Neural cell (in vitro differentiated cells): ENCODE results near the gene B4GALNT3. TPM values are rescaled to one million over a fixed set of nuclear protein-coding genes. Genes with fewer than 3 reads are reported as not detected.

Source experiments
- H2AFZ ChIP-seq: fragments of 200-600, 300-800 bp; sonication (generic), shearing (Covaris generic); 2 replicates; pipeline ENCODE4 v1.6.0; 2014; ENCODE audit warnings: low read depth, mild to moderate bottlenecking, antibody characterized with exemption, low read length, moderate library complexity
- H3F3A ChIP-seq: fragments of 200-600 bp; shearing (Covaris generic); 2 replicates; pipeline ENCODE4 v1.6.1; 2016; ENCODE audit warnings: mild to moderate bottlenecking, moderate library complexity, mixed read lengths, antibody characterized with exemption, low read length; ENCODE audit not compliant: insufficient read depth, poor library complexity, severe bottlenecking
- H3K27ac ChIP-seq: fragments of 200-600, 300-800 bp; sonication (generic), shearing (Covaris generic); 2 replicates; pipeline ENCODE4 v1.5.1; 2014; ENCODE audit warnings: mild to moderate bottlenecking, low read length, moderate library complexity
- H3K27me3 ChIP-seq: fragments of 300-800, 200-600 bp; sonication (generic), shearing (Covaris generic); 2 replicates; pipeline ENCODE4 v1.6.0; 2014; ENCODE audit warnings: mild to moderate bottlenecking, low read depth, low read length, moderate library complexity; ENCODE audit not compliant: insufficient read depth
- H3K36me3 ChIP-seq: fragments of 300-800, 200-600 bp; sonication (generic), shearing (Covaris generic); 2 replicates; pipeline ENCODE4 v1.5.1; 2014; ENCODE audit warnings: mild to moderate bottlenecking, antibody characterized with exemption, low read length, moderate library complexity; ENCODE audit not compliant: insufficient read depth
- H3K4me2 ChIP-seq: fragments of 300-800, 200-600 bp; sonication (generic), shearing (Covaris generic); 2 replicates; pipeline ENCODE4 v1.6.0; 2014; ENCODE audit warnings: mild to moderate bottlenecking, low read length
- H3K4me3 ChIP-seq: fragments of 300-800, 200-600 bp; sonication (generic), shearing (Covaris generic); 2 replicates; pipeline ENCODE4 v1.5.1; 2014; ENCODE audit warnings: mild to moderate bottlenecking, low read length, moderate library complexity
- H3K79me2 ChIP-seq: fragments of 200-600 bp; shearing (Covaris generic); replicated peaks from 2 replicates; pipeline ENCODE4 v1.6.0; 2014; ENCODE audit warnings: mild to moderate bottlenecking, low read length, moderate library complexity; ENCODE audit not compliant: insufficient read depth
- H3K9ac ChIP-seq: fragments of 300-800, 200-600 bp; sonication (generic), shearing (Covaris generic); 2 replicates; pipeline ENCODE4 v1.6.1; 2016; ENCODE audit warnings: mild to moderate bottlenecking, low read length, mixed read lengths
- H3K9me2 ChIP-seq: fragments of 200-600 bp; shearing (Covaris generic); 2 replicates; pipeline ENCODE4 v1.6.1; 2016; ENCODE audit warnings: mild to moderate bottlenecking, low read length, mixed read lengths; ENCODE audit not compliant: insufficient read depth
- H3K9me3 ChIP-seq: fragments of 200-600, 300-800 bp; sonication (generic), shearing (Covaris generic); 2 replicates; pipeline ENCODE4 v1.6.1; 2016; ENCODE audit warnings: mild to moderate bottlenecking, mixed run types, low read length, moderate library complexity, mixed read lengths
- H4K20me1 ChIP-seq: fragments of 200-600 bp; shearing (Covaris generic); 2 replicates; pipeline ENCODE4 v1.6.1; 2016; ENCODE audit warnings: mild to moderate bottlenecking, mixed run types; ENCODE audit not compliant: insufficient read depth
- EP300 ChIP-seq: fragments of 450-650 bp; conservative IDR thresholded peaks from 2 replicates; pipeline ENCODE4 v1.6.1; 2014; ENCODE audit warnings: antibody characterized with exemption, mild to moderate bottlenecking, moderate library complexity; ENCODE audit not compliant: poor library complexity, severe bottlenecking
- EZH2 ChIP-seq: fragments of 200-600, 300-800 bp; shearing (Covaris generic), sonication (generic); IDR thresholded peaks from 2 replicates; pipeline ENCODE4 v1.6.1; 2014; ENCODE audit warnings: antibody characterized with exemption, low read length, borderline replicate concordance, mild to moderate bottlenecking; ENCODE audit not compliant: insufficient read depth, poor library complexity, severe bottlenecking
- MXI1 ChIP-seq: fragments of 450-650 bp; conservative IDR thresholded peaks from 2 replicates; pipeline ENCODE4 v1.6.1; 2014; ENCODE audit warnings: antibody characterized with exemption, mild to moderate bottlenecking; ENCODE audit not compliant: poor library complexity, severe bottlenecking
- POLR2AphosphoS5 ChIP-seq: IDR thresholded peaks from 2 replicates; pipeline ENCODE4 v1.6.1; 2012
- RAD21 ChIP-seq: fragments of 450-650 bp; conservative IDR thresholded peaks from 2 replicates; pipeline ENCODE4 v1.6.1; 2014; ENCODE audit warnings: antibody characterized with exemption, mild to moderate bottlenecking, moderate library complexity
- SMC3 ChIP-seq: fragments of 450-650 bp; conservative IDR thresholded peaks from 2 replicates; pipeline ENCODE4 v1.6.1; 2014; ENCODE audit warnings: antibody characterized with exemption, mild to moderate bottlenecking, moderate library complexity; ENCODE audit not compliant: poor library complexity
- TAF1 ChIP-seq: IDR thresholded peaks from 2 replicates; pipeline ENCODE4 v1.6.1; 2012; ENCODE audit warnings: low read depth
- polyA plus RNA-seq: library from polyadenylated mRNA; depleted of rRNA; stranded (reverse); fragments of >200 nt; gene quantifications from 2 replicates; pipeline ENCODE4 v1.2.3, GENCODE V29; 2014
- TF ChIP-seq, protein P1 (sequence below): IDR thresholded peaks from 2 replicates; pipeline ENCODE4 v1.6.1; 2012; ENCODE audit warnings: borderline replicate concordance
- TF ChIP-seq, protein P2 (sequence below): fragments of 450-650 bp; IDR thresholded peaks from 2 replicates; pipeline ENCODE4 v1.5.1; 2014; ENCODE audit warnings: antibody characterized with exemption, mild to moderate bottlenecking, moderate library complexity; ENCODE audit not compliant: poor library complexity, severe bottlenecking

The B4GALNT3 gene
- polyA plus RNA-seq, 1 donor from 2014 or later: 6.7 TPM

DNA sequence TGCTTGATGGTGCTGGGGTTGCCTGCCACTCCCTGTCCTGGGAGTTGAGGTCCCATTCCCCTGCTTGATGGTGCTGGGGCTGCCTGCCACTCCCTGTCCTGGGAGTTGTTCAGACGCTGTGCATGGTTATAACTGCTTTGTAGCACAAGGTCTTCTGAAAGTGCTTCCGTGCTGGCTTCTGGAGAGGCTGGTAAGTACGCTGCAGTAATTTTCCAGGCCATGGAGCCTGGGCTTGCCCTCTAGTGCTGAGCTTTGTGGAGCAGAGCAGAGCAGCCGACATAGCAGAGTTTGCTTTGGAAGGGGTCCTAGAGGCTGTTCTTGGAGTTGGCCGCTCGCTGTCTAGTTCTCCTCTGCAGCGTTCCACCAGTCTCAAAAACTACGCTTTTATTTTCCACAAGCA, 6.3 kb downstream of the B4GALNT3 start:
- H3K36me3 ChIP-seq: no peaks in the 10 kb centered on the region
- H3F3A ChIP-seq: no peaks in the 10 kb centered on the region
- no peak overlapping the region for H3K4me3 ChIP-seq
- H3K27me3 ChIP-seq: peaks cover 14% of the 10 kb centered on the region
- H3K9ac ChIP-seq: no peak overlapping the region
- H4K20me1 ChIP-seq: no peaks in the 10 kb centered on the region
- no peaks in the 10 kb centered on the region for H3K9me3 ChIP-seq
- H3K79me2 ChIP-seq: no peaks in the 10 kb centered on the region
- H3K27ac ChIP-seq: no peak overlapping the region
- no peaks in the 10 kb centered on the region for H3K9me2 ChIP-seq
- no peak overlapping the region for H3K4me2 ChIP-seq
- no peak overlapping the region for H2AFZ ChIP-seq
- no peak for TF ChIP-seq SMC3
- no peak for TF ChIP-seq TAF1
- no peak for TF ChIP-seq EZH2
- no peak for TF ChIP-seq EP300
- no peak for TF ChIP-seq MXI1
- TF ChIP-seq, protein P1, sequence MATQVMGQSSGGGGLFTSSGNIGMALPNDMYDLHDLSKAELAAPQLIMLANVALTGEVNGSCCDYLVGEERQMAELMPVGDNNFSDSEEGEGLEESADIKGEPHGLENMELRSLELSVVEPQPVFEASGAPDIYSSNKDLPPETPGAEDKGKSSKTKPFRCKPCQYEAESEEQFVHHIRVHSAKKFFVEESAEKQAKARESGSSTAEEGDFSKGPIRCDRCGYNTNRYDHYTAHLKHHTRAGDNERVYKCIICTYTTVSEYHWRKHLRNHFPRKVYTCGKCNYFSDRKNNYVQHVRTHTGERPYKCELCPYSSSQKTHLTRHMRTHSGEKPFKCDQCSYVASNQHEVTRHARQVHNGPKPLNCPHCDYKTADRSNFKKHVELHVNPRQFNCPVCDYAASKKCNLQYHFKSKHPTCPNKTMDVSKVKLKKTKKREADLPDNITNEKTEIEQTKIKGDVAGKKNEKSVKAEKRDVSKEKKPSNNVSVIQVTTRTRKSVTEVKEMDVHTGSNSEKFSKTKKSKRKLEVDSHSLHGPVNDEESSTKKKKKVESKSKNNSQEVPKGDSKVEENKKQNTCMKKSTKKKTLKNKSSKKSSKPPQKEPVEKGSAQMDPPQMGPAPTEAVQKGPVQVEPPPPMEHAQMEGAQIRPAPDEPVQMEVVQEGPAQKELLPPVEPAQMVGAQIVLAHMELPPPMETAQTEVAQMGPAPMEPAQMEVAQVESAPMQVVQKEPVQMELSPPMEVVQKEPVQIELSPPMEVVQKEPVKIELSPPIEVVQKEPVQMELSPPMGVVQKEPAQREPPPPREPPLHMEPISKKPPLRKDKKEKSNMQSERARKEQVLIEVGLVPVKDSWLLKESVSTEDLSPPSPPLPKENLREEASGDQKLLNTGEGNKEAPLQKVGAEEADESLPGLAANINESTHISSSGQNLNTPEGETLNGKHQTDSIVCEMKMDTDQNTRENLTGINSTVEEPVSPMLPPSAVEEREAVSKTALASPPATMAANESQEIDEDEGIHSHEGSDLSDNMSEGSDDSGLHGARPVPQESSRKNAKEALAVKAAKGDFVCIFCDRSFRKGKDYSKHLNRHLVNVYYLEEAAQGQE: no peak
- TF ChIP-seq RAD21: no peak

DNA sequence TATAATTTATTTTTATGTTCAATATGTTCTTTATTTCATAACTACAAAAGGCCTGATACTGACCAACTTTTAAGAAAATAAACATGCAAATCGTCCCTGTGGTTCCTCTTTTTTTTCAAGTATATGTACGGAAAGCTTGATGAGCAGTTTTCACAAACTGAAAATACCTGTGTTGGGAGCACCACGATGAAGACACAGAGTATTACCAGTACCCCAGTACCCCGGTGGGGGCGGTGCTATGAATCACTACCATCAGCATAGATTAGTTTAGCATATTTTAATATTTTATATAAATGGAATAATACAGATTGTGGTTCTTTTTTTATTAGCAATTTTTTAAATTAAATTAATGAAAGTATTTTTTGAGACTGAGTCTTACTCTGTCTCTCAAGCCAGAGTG, 7.0 kb downstream of the B4GALNT3 start:
- H3K9me2 ChIP-seq: no peaks in the 10 kb centered on the region
- TF ChIP-seq, protein P2, sequence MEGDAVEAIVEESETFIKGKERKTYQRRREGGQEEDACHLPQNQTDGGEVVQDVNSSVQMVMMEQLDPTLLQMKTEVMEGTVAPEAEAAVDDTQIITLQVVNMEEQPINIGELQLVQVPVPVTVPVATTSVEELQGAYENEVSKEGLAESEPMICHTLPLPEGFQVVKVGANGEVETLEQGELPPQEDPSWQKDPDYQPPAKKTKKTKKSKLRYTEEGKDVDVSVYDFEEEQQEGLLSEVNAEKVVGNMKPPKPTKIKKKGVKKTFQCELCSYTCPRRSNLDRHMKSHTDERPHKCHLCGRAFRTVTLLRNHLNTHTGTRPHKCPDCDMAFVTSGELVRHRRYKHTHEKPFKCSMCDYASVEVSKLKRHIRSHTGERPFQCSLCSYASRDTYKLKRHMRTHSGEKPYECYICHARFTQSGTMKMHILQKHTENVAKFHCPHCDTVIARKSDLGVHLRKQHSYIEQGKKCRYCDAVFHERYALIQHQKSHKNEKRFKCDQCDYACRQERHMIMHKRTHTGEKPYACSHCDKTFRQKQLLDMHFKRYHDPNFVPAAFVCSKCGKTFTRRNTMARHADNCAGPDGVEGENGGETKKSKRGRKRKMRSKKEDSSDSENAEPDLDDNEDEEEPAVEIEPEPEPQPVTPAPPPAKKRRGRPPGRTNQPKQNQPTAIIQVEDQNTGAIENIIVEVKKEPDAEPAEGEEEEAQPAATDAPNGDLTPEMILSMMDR: no peak
- TF ChIP-seq MXI1 (no peak), SMC3 (no peak), RAD21 (no peak)

DNA sequence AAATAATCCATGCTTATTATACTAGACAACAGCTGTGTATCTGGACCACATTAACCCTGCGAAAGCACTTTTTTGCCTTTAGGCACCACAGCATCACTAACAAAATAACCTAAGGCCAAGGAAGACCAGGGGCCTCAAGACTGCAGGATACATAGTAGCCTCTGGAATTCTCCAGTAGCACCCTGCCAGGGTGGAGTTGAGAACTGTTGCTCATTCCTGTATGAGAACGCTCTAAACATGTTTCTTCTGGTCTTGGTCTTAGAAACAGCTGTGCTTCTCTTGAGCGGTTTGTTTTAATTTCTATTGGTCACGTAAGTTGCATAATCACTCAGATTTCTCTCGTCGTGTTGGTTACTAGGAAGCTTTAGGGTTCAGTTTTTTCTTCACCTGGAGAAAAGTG, 7.9 kb downstream of the B4GALNT3 start:
- H3K9ac ChIP-seq: no peak overlapping the region
- H4K20me1 ChIP-seq: no peaks in the 10 kb centered on the region
- H2AFZ ChIP-seq: no peak overlapping the region
- no peaks in the 10 kb centered on the region for H3K9me2 ChIP-seq
- H3K9me3 ChIP-seq: no peaks in the 10 kb centered on the region
- TF ChIP-seq TAF1 (no peak), EP300 (no peak), SMC3 (no peak), MXI1 (no peak), POLR2AphosphoS5 (no peak)
- TF ChIP-seq, protein P2: no peak
- TF ChIP-seq, protein P1: no peak
- no peak overlapping the region for H3K4me3 ChIP-seq
- H3F3A ChIP-seq: no peaks in the 10 kb centered on the region
- H3K79me2 ChIP-seq: no peaks in the 10 kb centered on the region
- no peaks in the 10 kb centered on the region for H3K36me3 ChIP-seq
- no peak overlapping the region for H3K27ac ChIP-seq
- no peak overlapping the region for H3K4me2 ChIP-seq
- no peaks in the 10 kb centered on the region for H3K27me3 ChIP-seq

More for the DNA sequence above, 7.0 kb downstream of the B4GALNT3 start:
- Histone ChIP-seq H3K36me3 (no peaks in the 10 kb centered on the region), H4K20me1 (no peaks in the 10 kb centered on the region), H3K9me3 (no peaks in the 10 kb centered on the region), H3K27ac (no peak overlapping the region), H2AFZ (no peak overlapping the region), H3K27me3 (peaks cover 7% of the 10 kb centered on the region), H3K4me3 (no peak overlapping the region), H3F3A (no peaks in the 10 kb centered on the region), H3K4me2 (no peak overlapping the region), H3K9ac (no peak overlapping the region), H3K79me2 (no peaks in the 10 kb centered on the region)
